Neural progenitor cell (in vitro differentiated cells): ENCODE results near the gene HDAC1. TPM values are rescaled to one million over a fixed set of nuclear protein-coding genes. Genes with fewer than 3 reads are reported as not detected.
"Not testable (repeated sequence)": the region's sequence is repeated elsewhere in the genome, so short reads cannot be mapped to it uniquely, and the experiment has no call there.

Source experiments
- DNase-seq: peaks from one replicate; pipeline ENCODE4 v3.0.0-alpha.2; 2016; ENCODE audit warnings: low spot score
- H2AFZ ChIP-seq: fragments of 200-600 bp; sonication (generic); replicated peaks from 2 replicates; pipeline ENCODE4 v1.6.1; 2016; ENCODE audit warnings: antibody characterized with exemption
- H3F3A ChIP-seq: fragments of 200-600 bp; sonication (generic); 2 replicates; pipeline ENCODE4 v1.6.1; 2016; ENCODE audit warnings: antibody characterized with exemption, low read depth
- H3K27ac ChIP-seq: fragments of 200-600 bp; sonication (generic); 2 replicates; pipeline ENCODE4 v1.5.1; 2016; ENCODE audit warnings: mild to moderate bottlenecking
- H3K27me3 ChIP-seq: fragments of 200-600 bp; sonication (generic); 2 replicates; pipeline ENCODE4 v1.6.1; 2016; ENCODE audit warnings: mild to moderate bottlenecking, moderate library complexity
- H3K36me3 ChIP-seq: fragments of 200-600 bp; sonication (generic); 2 replicates; pipeline ENCODE4 v1.5.1; 2016
- H3K4me1 ChIP-seq: fragments of 200-600 bp; sonication (generic); 2 replicates; pipeline ENCODE4 v1.6.1; 2016; ENCODE audit warnings: mixed run types
- H3K4me2 ChIP-seq: fragments of 200-600 bp; sonication (generic); 2 replicates; pipeline ENCODE4 v1.6.1; 2016
- H3K4me3 ChIP-seq: fragments of 200-600 bp; sonication (generic); 2 replicates; pipeline ENCODE4 v1.5.1; 2016
- H3K79me2 ChIP-seq: fragments of 200-600 bp; sonication (generic); 2 replicates; pipeline ENCODE4 v1.6.1; 2016; ENCODE audit warnings: low read depth
- H3K9ac ChIP-seq: fragments of 200-600 bp; sonication (generic); 2 replicates; pipeline ENCODE4 v1.6.1; 2016
- H3K9me3 ChIP-seq: fragments of 200-600 bp; sonication (generic); 2 replicates; pipeline ENCODE4 v1.5.1; 2016; ENCODE audit warnings: low read depth
- H4K20me1 ChIP-seq: fragments of 200-600 bp; sonication (generic); 2 replicates; pipeline ENCODE4 v1.6.1; 2016; ENCODE audit warnings: low read depth
- H3K27ac Mint-ChIP-seq: 3 replicates; pipeline ENCODE4 v1.8.0; 2021; ENCODE audit warnings: mixed read lengths
- H3K27me3 Mint-ChIP-seq: 2 replicates; pipeline ENCODE4 v1.8.0; 2022; ENCODE audit warnings: low read depth, mild to moderate bottlenecking, inconsistent platforms, moderate library complexity, mixed read lengths; ENCODE audit not compliant: insufficient read depth
- H3K36me3 Mint-ChIP-seq: 3 replicates; pipeline ENCODE4 v1.8.0; 2021; ENCODE audit warnings: mixed read lengths
- H3K4me1 Mint-ChIP-seq: 3 replicates; pipeline ENCODE4 v1.8.0; 2021; ENCODE audit warnings: mixed read lengths
- H3K4me3 Mint-ChIP-seq: 3 replicates; pipeline ENCODE4 v1.8.0; 2021; ENCODE audit warnings: mild to moderate bottlenecking, moderate library complexity, mixed read lengths
- H3K9me3 Mint-ChIP-seq: 3 replicates; pipeline ENCODE4 v1.8.0; 2020; ENCODE audit warnings: mixed read lengths
- EZH2 ChIP-seq: fragments of 200-600 bp; sonication (generic); IDR thresholded peaks from 2 replicates; pipeline ENCODE4 v1.6.1; 2017; ENCODE audit warnings: antibody characterized with exemption, mild to moderate bottlenecking, moderate library complexity
- EZH2phosphoT487 ChIP-seq: fragments of 200-600 bp; sonication (generic); IDR thresholded peaks from 2 replicates; pipeline ENCODE4 v1.6.1; 2017; ENCODE audit warnings: antibody characterized with exemption
- total RNA-seq: library from RNA; depleted of rRNA; stranded (reverse); fragments of >200 nt; gene quantifications from 2 replicates; pipeline ENCODE4 v1.2.3, GENCODE V29; 2015; ENCODE audit warnings: low replicate concordance
- TF ChIP-seq, protein P1 (sequence below): fragments of 200-600 bp; sonication (generic); IDR thresholded peaks from 2 replicates; pipeline ENCODE4 v1.5.1; 2017; ENCODE audit warnings: antibody characterized with exemption, mild to moderate bottlenecking

HDAC1 gene
- total RNA-seq, 1 donor from 2014 or later, result 129 TPM

DNA sequence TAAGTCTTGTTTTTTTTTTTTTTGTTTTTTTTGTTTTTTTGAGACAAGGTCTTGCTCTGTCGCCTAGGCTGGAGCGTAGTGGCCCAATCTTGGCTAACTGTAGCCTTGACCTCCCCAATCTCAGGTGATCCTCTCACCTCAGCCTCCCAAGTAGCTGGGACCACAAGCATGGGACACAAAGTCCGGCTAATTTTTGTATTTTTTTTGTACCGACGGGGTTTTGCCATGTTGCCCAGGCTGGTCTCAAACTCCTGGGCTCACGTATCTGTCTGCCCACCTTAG, 34.7 kb upstream of the HDAC1 start:
- H3K9ac ChIP-seq, result no peak overlapping the region
- Mint-ChIP-seq H3K36me3 (no peaks in the 10 kb centered on the region), H3K27ac (no peak overlapping the region), H3K4me3 (no peak overlapping the region), H3K4me1 (peaks cover 2% of the 10 kb centered on the region), H3K9me3 (no peaks in the 10 kb centered on the region), H3K27me3 (peaks cover 6% of the 10 kb centered on the region)
- no peaks in the 10 kb centered on the region for H3K36me3 ChIP-seq
- no peaks in the 10 kb centered on the region for H3K9me3 ChIP-seq
- DNase-seq, result no peak
- no peak overlapping the region for H2AFZ ChIP-seq
- no peaks in the 10 kb centered on the region for H3F3A ChIP-seq
- TF ChIP-seq, protein P1, sequence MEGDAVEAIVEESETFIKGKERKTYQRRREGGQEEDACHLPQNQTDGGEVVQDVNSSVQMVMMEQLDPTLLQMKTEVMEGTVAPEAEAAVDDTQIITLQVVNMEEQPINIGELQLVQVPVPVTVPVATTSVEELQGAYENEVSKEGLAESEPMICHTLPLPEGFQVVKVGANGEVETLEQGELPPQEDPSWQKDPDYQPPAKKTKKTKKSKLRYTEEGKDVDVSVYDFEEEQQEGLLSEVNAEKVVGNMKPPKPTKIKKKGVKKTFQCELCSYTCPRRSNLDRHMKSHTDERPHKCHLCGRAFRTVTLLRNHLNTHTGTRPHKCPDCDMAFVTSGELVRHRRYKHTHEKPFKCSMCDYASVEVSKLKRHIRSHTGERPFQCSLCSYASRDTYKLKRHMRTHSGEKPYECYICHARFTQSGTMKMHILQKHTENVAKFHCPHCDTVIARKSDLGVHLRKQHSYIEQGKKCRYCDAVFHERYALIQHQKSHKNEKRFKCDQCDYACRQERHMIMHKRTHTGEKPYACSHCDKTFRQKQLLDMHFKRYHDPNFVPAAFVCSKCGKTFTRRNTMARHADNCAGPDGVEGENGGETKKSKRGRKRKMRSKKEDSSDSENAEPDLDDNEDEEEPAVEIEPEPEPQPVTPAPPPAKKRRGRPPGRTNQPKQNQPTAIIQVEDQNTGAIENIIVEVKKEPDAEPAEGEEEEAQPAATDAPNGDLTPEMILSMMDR, result no peak
- TF ChIP-seq EZH2, result no peak
- TF ChIP-seq EZH2phosphoT487, result no peak
- no peak overlapping the region for H3K4me2 ChIP-seq
- H3K27ac ChIP-seq, result no peak overlapping the region
- H3K4me3 ChIP-seq, result no peak overlapping the region
- H3K27me3 ChIP-seq, result no peaks in the 10 kb centered on the region
- H3K4me1 ChIP-seq, result no peaks in the 10 kb centered on the region
- H3K79me2 ChIP-seq, result no peaks in the 10 kb centered on the region
- H4K20me1 ChIP-seq, result no peaks in the 10 kb centered on the region

DNA sequence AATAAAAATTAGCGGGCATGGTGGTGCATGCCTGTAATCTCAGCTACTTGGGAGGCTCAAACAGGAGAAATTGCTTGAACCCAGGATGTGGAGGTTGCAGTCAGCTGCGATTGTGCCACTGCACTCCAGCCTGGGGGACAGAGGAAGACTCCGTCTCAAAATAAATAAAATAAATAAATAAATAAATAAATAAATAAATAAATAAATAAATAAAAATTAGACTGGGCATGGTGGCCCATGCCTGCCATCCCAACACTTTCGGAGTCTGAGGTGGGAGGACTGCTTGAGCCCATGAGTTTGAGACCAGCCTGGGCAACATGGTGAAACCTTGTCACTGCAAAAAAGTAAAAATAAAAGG, 28.7 kb upstream of the HDAC1 start:
- H3K4me3 Mint-ChIP-seq, H3K27ac ChIP-seq, H3K9me3 Mint-ChIP-seq: not testable (repeated sequence)

DNA sequence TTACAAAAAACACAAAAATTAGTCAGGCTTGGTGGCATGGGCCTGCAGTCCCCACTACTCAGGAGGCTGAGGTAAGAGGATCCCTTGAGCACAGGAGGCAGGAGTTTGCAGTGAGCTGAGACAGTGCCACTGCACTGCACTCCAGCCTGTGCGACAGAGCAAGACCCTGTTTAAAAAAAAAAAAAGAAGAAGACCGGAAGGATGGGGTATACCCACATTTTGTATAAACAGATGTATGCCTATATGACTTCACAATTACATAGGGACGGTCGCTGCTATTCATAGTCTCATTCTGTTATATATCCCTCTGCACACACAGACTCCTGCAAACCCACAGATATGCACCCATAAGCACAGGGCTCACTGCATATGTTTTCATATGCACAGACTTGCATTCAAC, 28.1 kb upstream of the HDAC1 start:
- TF ChIP-seq, protein P1, result no peak
- TF ChIP-seq EZH2 (no peak), EZH2phosphoT487 (no peak)
- DNase-seq, result no peak
- Histone ChIP-seq H3K36me3 (no peaks in the 10 kb centered on the region), H3K4me2 (no peak overlapping the region), H3K4me1 (no peaks in the 10 kb centered on the region), H3K27me3 (no peaks in the 10 kb centered on the region), H3K4me3 (no peak overlapping the region), H2AFZ (no peak overlapping the region), H4K20me1 (no peaks in the 10 kb centered on the region), H3F3A (no peaks in the 10 kb centered on the region), H3K27ac (no peak overlapping the region), H3K9me3 (no peaks in the 10 kb centered on the region), H3K9ac (no peak overlapping the region), H3K79me2 (no peaks in the 10 kb centered on the region)
- Mint-ChIP-seq H3K27ac (peak overlapping the region; percentile 16), H3K27me3 (peaks cover 5% of the 10 kb centered on the region), H3K4me3 (no peak overlapping the region), H3K36me3 (no peaks in the 10 kb centered on the region), H3K9me3 (no peaks in the 10 kb centered on the region), H3K4me1 (peaks cover 4% of the 10 kb centered on the region)

More for the DNA sequence above, 28.7 kb upstream of the HDAC1 start:
- not testable (repeated sequence) for H4K20me1 ChIP-seq, H2AFZ ChIP-seq, H3K79me2 ChIP-seq, H3K27me3 Mint-ChIP-seq, H3K9me3 ChIP-seq, H3K36me3 ChIP-seq, H3K4me1 Mint-ChIP-seq, H3K4me2 ChIP-seq, DNase-seq, H3K27ac Mint-ChIP-seq, H3K4me3 ChIP-seq, H3K36me3 Mint-ChIP-seq, H3K27me3 ChIP-seq, H3K4me1 ChIP-seq, H3K9ac ChIP-seq, H3F3A ChIP-seq

DNA sequence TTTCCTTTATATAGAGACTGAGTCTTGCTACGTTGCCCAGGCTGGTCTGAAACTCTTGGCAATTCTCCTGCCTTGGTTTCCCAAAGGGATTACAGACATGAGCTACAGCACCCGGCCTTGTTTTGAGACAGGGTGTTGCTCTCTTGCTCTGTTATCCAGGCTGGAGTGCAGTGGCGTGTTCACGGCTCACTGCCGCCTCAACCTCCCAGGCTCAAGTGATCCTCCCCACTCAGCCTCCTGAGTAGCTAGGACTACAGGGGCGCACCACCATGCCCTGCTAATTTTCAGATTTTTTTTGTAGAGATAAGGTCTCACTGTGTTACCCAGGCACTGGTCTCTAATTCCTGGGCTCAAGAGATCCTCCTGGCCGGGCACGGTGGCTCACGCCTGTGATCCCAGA, 26.0 kb upstream of the HDAC1 start:
- TF ChIP-seq, protein P1, result no peak
- TF ChIP-seq EZH2phosphoT487 (no peak), EZH2 (no peak)
- Histone ChIP-seq H4K20me1 (no peaks in the 10 kb centered on the region), H3K4me1 (no peaks in the 10 kb centered on the region), H3K9me3 (no peaks in the 10 kb centered on the region), H3K36me3 (no peaks in the 10 kb centered on the region), H3K27ac (no peak overlapping the region), H3K4me3 (no peak overlapping the region), H3K9ac (no peak overlapping the region), H3K79me2 (no peaks in the 10 kb centered on the region), H3K27me3 (no peaks in the 10 kb centered on the region), H2AFZ (no peak overlapping the region), H3K4me2 (no peak overlapping the region), H3F3A (no peaks in the 10 kb centered on the region)
- Mint-ChIP-seq H3K27me3 (peaks cover 2% of the 10 kb centered on the region), H3K9me3 (no peaks in the 10 kb centered on the region), H3K36me3 (no peaks in the 10 kb centered on the region), H3K4me1 (peaks cover 4% of the 10 kb centered on the region), H3K4me3 (no peak overlapping the region), H3K27ac (no peak overlapping the region)
- DNase-seq, result no peak
